ENCODE measurements around the gene KPNA3.

Gene KPNA3

DNA sequence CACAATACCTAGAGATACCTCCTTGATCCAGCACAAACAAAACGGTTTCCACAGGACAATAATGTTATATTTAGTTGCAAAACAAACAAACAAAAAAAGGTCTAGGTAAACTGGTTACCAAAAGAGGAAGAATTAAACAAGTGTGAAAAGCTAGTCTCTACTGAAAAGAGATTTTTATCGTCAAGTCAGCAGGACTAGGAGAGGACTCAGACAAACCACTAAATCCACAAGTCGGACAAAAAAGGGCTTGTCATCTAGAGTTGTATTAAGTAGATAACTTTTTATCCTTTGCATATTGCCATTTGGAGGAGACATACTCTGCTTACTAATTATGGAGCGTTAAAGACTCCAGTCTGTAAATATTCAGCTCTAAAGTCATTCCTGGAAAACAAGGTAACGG lies 9.9 kb upstream of the KPNA3 start:
- H4K20me1 ChIP-seq (ENCODE audit: insufficient read depth, low read length) = no peaks in the 10 kb centered on the region
- no peaks in the 10 kb centered on the region for H3K9me3 ChIP-seq (replicated peaks; ENCODE audit: insufficient read depth, low read length)
- H3K79me2 ChIP-seq (ENCODE audit: low read length) = no peaks in the 10 kb centered on the region
- H3K4me2 ChIP-seq (ENCODE audit: low read depth, low read length) = no peak overlapping the region
- no peak overlapping the region for H3K9ac ChIP-seq (ENCODE audit: low read length)
- H3K27me3 ChIP-seq (replicated peaks; ENCODE audit: insufficient read depth, low read length) = no peaks in the 10 kb centered on the region
- TF ChIP-seq EZH2 (optimal IDR thresholded peaks at IDR 0.05; ENCODE audit: low read depth, low read length) (no peak), EZH2phosphoT487 (IDR thresholded peaks at IDR 0.05; ENCODE audit: low read length) (no peak)
- TF ChIP-seq, protein P1, sequence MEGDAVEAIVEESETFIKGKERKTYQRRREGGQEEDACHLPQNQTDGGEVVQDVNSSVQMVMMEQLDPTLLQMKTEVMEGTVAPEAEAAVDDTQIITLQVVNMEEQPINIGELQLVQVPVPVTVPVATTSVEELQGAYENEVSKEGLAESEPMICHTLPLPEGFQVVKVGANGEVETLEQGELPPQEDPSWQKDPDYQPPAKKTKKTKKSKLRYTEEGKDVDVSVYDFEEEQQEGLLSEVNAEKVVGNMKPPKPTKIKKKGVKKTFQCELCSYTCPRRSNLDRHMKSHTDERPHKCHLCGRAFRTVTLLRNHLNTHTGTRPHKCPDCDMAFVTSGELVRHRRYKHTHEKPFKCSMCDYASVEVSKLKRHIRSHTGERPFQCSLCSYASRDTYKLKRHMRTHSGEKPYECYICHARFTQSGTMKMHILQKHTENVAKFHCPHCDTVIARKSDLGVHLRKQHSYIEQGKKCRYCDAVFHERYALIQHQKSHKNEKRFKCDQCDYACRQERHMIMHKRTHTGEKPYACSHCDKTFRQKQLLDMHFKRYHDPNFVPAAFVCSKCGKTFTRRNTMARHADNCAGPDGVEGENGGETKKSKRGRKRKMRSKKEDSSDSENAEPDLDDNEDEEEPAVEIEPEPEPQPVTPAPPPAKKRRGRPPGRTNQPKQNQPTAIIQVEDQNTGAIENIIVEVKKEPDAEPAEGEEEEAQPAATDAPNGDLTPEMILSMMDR (IDR thresholded peaks at IDR 0.05; ENCODE audit: low read length) = no peak
- DNase-seq = no peak
- H3K27ac ChIP-seq (ENCODE audit: low read length) = no peak overlapping the region
- H3K36me3 ChIP-seq (replicated peaks; ENCODE audit: insufficient read depth, low read length) = no peaks in the 10 kb centered on the region
- no peaks in the 10 kb centered on the region for H3K9me2 ChIP-seq (replicated peaks; ENCODE audit: insufficient read depth, low read length)
- H3F3A ChIP-seq (ENCODE audit: insufficient read depth, low read length) = no peaks in the 10 kb centered on the region
- no peaks in the 10 kb centered on the region for H3K4me1 ChIP-seq (ENCODE audit: low read length)
- H3K4me3 ChIP-seq (ENCODE audit: low read length) = no peak overlapping the region
- H2AFZ ChIP-seq (ENCODE audit: low read length) = no peak overlapping the region

DNA sequence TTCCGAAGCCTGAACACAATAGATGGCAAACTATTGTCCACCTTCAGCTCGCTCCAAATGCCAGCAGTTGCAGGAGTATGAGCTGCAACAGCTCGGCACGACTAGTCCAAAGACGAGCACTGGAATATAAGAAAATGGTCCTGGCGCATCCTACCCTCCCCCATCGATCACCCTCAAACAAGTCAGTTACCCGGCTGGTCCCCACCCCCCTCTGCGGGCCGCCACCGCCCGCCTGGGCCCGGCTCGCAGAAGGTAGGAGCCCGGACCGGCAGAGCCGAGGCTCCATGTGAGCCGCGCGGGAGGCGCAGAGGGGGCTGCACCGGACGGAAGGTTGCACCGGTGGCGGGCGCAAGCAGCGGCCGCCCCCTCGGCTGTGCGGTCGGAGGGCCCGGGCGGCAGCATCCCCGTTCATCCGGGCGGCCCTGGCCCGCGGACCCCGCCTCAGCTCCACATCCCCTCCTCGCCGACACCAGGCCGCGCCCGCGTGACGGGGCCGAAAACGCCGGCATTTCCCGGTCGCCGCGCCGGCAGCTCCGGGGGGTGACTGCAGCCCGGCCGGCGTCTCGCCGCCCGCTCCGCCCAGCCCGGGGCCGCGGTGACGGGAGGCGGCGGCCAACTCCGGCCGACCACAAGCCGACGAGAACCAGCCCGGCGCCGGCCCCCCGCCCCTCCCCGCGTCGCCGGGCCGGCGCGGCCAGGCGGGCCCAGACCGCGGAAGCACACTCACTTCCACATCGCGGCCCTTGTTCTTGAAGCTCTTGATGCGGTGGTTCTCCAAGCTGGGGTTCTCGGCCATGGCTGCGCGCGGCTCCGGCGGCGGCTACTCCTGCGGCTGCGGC lies 552 bp downstream of the KPNA3 start:
- Histone ChIP-seq H3K79me2 (ENCODE audit: low read length) (peaks cover 45% of the 10 kb centered on the region), H3K36me3 (replicated peaks; ENCODE audit: insufficient read depth, low read length) (no peaks in the 10 kb centered on the region), H3K27ac (ENCODE audit: low read length) (peak overlapping the region; percentile 39; the same call in 1 of the 2 replicates), H3K4me2 (ENCODE audit: low read depth, low read length) (peak overlapping the region; percentile 63; the same call in 1 of the 2 replicates), H3K27me3 (replicated peaks; ENCODE audit: insufficient read depth, low read length) (no peaks in the 10 kb centered on the region), H3K4me1 (ENCODE audit: low read length) (0 out of 2 replicates have a peak, but pooled peaks cover 3% of the 10 kb centered on the region), H2AFZ (ENCODE audit: low read length) (0 out of 2 replicates have a peak overlapping the region, but pooled peaks have one; percentile 51), H3K9ac (ENCODE audit: low read length) (peak overlapping the region; percentile 62), H3F3A (ENCODE audit: insufficient read depth, low read length) (peaks cover 5% of the 10 kb centered on the region; the same call in 1 of the 2 replicates), H4K20me1 (ENCODE audit: insufficient read depth, low read length) (no peaks in the 10 kb centered on the region), H3K9me3 (replicated peaks; ENCODE audit: insufficient read depth, low read length) (no peaks in the 10 kb centered on the region), H3K9me2 (replicated peaks; ENCODE audit: insufficient read depth, low read length) (no peaks in the 10 kb centered on the region), H3K4me3 (ENCODE audit: low read length) (peak overlapping the region; percentile 74)
- DNase-seq = peak; percentile 17
- no peak for TF ChIP-seq EZH2phosphoT487 (IDR thresholded peaks at IDR 0.05; ENCODE audit: low read length)
- TF ChIP-seq, protein P1 (IDR thresholded peaks at IDR 0.05; ENCODE audit: low read length) = no peak
- no peak for TF ChIP-seq EZH2 (optimal IDR thresholded peaks at IDR 0.05; ENCODE audit: low read depth, low read length)

DNA sequence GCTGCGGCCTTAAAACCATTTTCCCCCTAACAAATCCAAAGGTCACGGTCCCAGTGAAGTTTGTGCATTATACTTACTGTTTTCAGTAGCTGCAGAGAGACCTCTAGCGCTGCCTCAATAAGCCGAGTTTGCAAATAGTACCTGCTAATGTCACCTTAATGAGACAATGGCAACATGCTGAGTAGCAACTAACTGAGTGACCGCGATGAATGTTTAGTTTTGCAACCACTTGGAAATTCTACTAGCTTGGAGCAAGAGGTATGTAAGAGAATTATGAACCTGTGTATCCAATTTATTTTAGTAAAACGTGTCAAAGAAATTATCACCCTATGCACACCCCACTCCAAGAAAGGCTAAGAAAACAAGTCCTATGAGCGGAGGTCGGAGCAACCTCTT lies 1.2 kb downstream of the KPNA3 start:
- H3K4me2 ChIP-seq (ENCODE audit: low read depth, low read length) = peak overlapping the region; percentile 63
- H3K4me3 ChIP-seq (ENCODE audit: low read length) = peak overlapping the region; percentile 74
- no peaks in the 10 kb centered on the region for H3K9me3 ChIP-seq (replicated peaks; ENCODE audit: insufficient read depth, low read length)
- no peaks in the 10 kb centered on the region for H3K27me3 ChIP-seq (replicated peaks; ENCODE audit: insufficient read depth, low read length)
- peaks cover 51% of the 10 kb centered on the region for H3K79me2 ChIP-seq (ENCODE audit: low read length)
- DNase-seq = peak; percentile 54
- no peaks in the 10 kb centered on the region for H3K36me3 ChIP-seq (replicated peaks; ENCODE audit: insufficient read depth, low read length)
- 0 out of 2 replicates have a peak overlapping the region, but pooled peaks have one; percentile 51 for H2AFZ ChIP-seq (ENCODE audit: low read length)
- peak overlapping the region; percentile 62; the same call in 1 of the 2 replicates for H3K9ac ChIP-seq (ENCODE audit: low read length)
- no peaks in the 10 kb centered on the region for H3K9me2 ChIP-seq (replicated peaks; ENCODE audit: insufficient read depth, low read length)
- no peaks in the 10 kb centered on the region for H4K20me1 ChIP-seq (ENCODE audit: insufficient read depth, low read length)
- 0 out of 2 replicates have a peak, but pooled peaks cover 3% of the 10 kb centered on the region for H3K4me1 ChIP-seq (ENCODE audit: low read length)
- peaks cover 5% of the 10 kb centered on the region; the same call in 1 of the 2 replicates for H3F3A ChIP-seq (ENCODE audit: insufficient read depth, low read length)
- H3K27ac ChIP-seq (ENCODE audit: low read length) = peak overlapping the region; percentile 39; the same call in 1 of the 2 replicates
- TF ChIP-seq, protein P1 (IDR thresholded peaks at IDR 0.05; ENCODE audit: low read length) = no peak
- TF ChIP-seq EZH2phosphoT487 (IDR thresholded peaks at IDR 0.05; ENCODE audit: low read length) (no peak), EZH2 (optimal IDR thresholded peaks at IDR 0.05; ENCODE audit: low read depth, low read length) (no peak)
